ENCODE measurements around the gene NARS2.

- no peak for TF ChIP-seq CTCF (IDR thresholded peaks at IDR 0.05; ENCODE audit: low read length)
- no peak for TF ChIP-seq EZH2 (IDR thresholded peaks at IDR 0.05; ENCODE audit: borderline replicate concordance, low read length)
Observed at GRCh38 chr11:78472905-78473304, 101.8 kb downstream of the NARS2 start.
